Esophagus muscularis mucosa (tissue), 3 donors: ENCODE data around the gene PCDHA10.

Source experiments
- CTCF ChIP-seq, 3 experiments: fragments of 200-600 bp in 2 of 3; fragments of 450-650 bp in 1 of 3; sonication (generic) in 2 of 3; IDR thresholded peaks; one replicate each; pipeline ENCODE4 v1.5.1; 2017 to 2019; ENCODE audit warnings: antibody characterized with exemption in 3 of 3, mild to moderate bottlenecking in 2 of 3, moderate library complexity in 1 of 3
- POLR2A ChIP-seq: fragments of 450-650 bp; IDR thresholded peaks from one replicate; pipeline ENCODE4 v1.6.1; 2017; ENCODE audit warnings: antibody characterized with exemption, moderate library complexity, mild to moderate bottlenecking, low read depth
- POLR2AphosphoS5 ChIP-seq, 2 donors: sonication (generic); formaldehyde crosslinking; IDR thresholded peaks; one replicate each; pipeline ENCODE4 v1.6.1; 2017; ENCODE audit warnings: antibody characterized with exemption in 2 of 2

- TF ChIP-seq POLR2AphosphoS5 (IDR thresholded peaks at IDR 0.05) (no peak), CTCF (IDR thresholded peaks at IDR 0.05) (no peak), POLR2A (no peak)
Observed at GRCh38 chr5:140840978-140841962, 14.4 kb upstream of the PCDHA10 start, which contains the start of gene PCDHA8.
